Stimulated activated CD4-positive, alpha-beta T cell treated with anti-CD3 and anti-CD28 coated beads, Interleukin-12 subunit alpha, Interleukin-12 subunit beta, amount 100 ng/mL, for 4 hours (primary cell): ENCODE measurements around the gene BICD2.
A peak's percentile ranks its signal among the peaks of the same experiment; 100 is the strongest.
"Not testable (repeated sequence)": the region's sequence is repeated elsewhere in the genome, so short reads cannot be mapped to it uniquely, and the experiment has no call there.

Source experiments
- DNase-seq: peaks from one replicate; pipeline ENCODE4 v3.0.0-alpha.2; 2020

BICD2 gene

GRCh38 chr9:92764381-92764987 lies at the start of gene BICD2:
BICD2 (minus strand) TSS chr9:92764833; CDS start chr9:92764744, 89 bp downstream.
- DNase-seq = no peak

DNA sequence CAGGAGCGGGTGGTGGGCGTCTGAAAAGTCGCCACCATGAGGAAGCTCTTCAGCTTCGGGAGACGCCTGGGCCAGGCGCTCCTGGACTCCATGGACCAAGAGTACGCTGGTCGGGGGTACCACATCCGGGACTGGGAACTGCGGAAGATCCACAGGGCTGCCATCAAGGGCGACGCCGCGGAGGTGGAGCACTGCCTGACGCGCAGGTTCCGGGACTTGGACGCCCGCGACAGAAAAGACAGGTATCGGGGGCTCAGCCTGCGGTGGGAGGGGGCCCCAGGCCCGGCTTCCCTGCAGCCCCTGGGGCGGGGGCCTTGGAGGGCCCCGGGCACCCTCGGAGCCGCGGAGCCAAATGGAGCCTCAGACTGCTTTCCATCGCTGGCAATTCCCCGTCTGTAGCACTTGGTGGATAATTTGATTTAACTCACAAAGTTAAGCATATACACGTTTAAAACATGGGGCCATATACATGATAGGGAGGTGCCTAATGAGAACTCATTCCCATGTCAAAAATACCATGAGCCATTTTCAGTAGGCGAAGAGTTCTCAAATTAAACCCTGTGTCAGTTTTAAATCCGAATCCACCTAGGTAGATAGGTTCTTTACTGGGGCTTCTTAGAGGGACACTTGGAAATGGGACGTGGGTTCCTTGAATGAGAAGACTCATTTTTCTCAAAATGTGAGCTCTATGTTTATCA lies 45.1 kb upstream of the BICD2 start:
- not testable (repeated sequence) for DNase-seq

DNA sequence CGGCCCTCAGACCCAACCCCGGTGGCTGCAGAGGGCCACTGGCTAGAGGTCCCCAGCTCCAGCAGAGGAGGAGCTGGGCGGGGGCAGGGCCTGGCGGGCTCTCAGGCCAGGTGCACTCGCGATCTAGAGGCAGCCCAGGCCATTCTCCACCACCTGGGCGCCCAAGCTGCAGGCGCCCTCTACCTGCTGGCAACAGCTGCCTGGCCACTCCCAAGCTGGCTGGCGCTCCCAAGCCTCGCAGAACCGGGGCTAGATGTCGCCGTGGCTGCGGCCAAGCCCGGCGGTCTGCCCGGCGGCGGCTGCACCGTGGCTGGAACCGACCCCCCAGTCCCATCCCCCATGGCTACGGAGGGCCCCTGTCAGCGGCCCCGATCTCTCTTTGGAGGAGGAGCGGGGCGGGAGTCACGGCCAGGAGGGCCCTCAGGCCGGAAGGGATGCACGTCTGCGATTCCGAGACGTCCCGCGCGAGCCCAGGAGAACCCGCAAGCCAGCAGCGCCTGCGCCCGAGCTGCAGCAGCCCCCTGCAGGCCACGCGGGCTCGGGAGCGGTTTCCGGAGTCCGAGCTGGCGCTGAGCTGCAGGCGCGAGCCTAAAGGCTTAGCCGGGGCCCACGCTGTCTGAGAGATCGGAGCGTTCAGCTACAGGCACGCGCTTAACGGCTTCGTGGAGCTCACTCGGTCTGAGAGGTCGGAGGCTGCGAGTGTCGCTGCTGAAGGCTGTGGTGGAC lies 44.3 kb upstream of the BICD2 start:
- DNase-seq = peak; percentile 38

- peak; percentile 17 for DNase-seq
Measured at GRCh38 chr9:92807757-92808725, 43.4 kb upstream of the BICD2 start.

- DNase-seq = no peak
Measured at GRCh38 chr9:92807031-92807756, 42.6 kb upstream of the BICD2 start.

DNA sequence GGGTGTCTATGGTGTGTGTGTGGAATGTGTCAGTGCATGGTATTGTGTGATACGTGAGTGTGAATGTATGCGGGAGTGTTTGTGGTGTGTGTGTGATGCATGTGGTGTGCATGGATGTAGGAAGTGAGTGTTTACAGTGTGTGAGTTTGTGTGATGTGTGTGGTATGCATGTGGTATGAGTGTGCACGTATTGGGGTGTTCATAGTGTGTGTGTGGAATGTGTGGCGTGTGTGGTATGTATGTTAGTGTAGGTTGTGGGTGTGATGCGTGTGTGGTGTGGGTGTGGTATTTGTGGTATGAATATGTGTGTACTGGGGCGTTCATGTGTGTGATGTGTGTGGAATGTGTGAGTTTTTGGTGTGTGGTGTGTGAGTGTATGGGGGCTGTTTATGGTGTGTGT lies 40.1 kb upstream of the BICD2 start:
- DNase-seq = no peak

- DNase-seq = no peak
Measured at GRCh38 chr9:92798358-92798757, 33.7 kb upstream of the BICD2 start.

DNA sequence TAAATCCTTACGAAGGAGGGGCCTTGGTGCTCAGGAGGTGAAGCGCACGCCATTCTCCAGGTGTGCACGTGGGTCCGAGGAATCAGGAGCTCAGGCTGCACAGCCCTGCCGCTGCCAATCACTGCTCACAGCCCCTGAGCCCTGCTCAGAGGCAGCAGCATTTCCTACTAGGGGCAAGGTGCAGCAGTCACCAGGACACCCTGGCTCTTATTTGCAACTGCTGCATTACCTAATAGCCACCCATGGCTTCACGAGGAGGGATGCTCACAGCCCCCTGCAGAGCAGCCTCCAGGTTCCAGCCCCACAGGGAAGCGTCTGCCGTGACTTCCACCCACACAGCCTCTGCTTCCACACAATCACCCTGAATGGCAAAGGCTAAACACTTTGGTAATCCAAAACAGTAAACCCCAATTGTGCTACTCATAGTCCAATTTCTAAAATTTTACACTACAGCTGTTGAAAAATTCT lies 31.7 kb upstream of the BICD2 start:
- DNase-seq = not testable (repeated sequence)

- DNase-seq = no peak
Measured at GRCh38 chr9:92795598-92796336, 31.1 kb upstream of the BICD2 start.

- no peak for DNase-seq
Measured at GRCh38 chr9:92795000-92795399, 30.4 kb upstream of the BICD2 start.

GRCh38 chr9:92794426-92794825 lies 29.8 kb upstream of the BICD2 start:
- no peak for DNase-seq

DNA sequence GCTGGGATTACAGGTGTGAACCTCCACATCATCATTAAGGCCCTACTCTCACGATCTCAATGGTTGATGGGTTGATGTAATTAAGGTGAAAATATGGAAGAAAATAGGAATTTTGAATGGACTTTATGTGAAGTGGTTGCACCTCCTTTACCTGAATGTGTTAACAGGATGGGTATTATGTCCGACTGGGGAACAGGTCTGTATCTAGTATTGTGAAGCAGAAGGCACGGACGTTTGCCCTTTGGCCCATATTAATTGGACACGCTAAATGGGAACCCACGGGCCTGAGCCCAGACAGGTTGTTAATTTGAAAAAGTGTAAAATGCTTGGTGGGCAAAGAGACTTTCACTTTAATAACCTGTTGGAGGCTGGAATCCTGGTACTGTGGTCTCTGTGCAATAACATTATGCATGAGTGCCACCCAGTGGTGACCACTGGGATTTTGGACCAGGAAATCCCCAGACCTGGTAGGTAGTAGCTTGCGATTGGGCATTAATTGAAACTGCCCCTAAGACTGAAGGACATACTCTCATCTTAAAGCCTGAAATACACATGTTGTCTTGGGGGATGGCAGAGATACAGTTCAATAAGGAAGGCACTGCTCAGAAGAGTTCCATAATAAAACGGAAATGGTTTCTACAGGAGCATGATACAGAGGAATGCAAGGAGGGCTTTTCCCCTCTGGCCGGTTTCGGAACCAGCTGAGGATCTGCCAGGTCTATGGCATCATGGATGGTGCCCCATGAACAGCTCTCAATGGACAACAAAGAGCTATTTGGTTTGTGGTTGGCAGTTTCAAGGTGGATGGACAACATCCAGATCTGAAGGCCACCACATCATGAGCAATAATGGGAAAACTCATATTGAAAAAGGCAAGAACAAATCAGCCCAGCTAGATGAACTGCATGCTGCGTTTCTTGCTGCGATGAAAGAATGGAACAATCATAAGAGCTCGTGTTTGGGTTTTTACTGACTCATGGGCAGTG lies 26.2 kb upstream of the BICD2 start:
- DNase-seq = peak; percentile 68

DNA sequence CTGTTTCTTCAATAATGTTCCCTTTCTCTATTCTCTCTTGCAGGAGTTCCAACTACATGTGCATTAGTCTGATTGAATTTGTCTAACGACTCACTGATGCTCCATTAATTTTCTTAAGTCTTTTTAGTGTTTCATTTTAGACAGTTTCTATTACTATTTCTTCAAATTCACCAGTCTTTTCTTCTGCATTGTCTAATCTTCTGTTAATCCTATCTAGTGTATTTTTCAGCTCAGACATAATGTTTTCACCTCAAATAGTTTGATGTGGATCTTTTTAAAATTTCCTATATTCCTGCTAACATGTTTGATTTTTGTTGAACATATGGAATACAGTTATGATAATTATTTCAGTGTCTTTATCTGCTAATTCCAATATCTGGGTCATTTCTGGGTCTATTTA lies 21.7 kb upstream of the BICD2 start:
- DNase-seq = no peak

GRCh38 chr9:92781899-92782298 lies 17.3 kb upstream of the BICD2 start:
- no peak for DNase-seq

- no peak for DNase-seq
Measured at GRCh38 chr9:92780206-92780605, 15.6 kb upstream of the BICD2 start.

GRCh38 chr9:92775466-92775865 lies 10.8 kb upstream of the BICD2 start:
- DNase-seq = no peak

DNA sequence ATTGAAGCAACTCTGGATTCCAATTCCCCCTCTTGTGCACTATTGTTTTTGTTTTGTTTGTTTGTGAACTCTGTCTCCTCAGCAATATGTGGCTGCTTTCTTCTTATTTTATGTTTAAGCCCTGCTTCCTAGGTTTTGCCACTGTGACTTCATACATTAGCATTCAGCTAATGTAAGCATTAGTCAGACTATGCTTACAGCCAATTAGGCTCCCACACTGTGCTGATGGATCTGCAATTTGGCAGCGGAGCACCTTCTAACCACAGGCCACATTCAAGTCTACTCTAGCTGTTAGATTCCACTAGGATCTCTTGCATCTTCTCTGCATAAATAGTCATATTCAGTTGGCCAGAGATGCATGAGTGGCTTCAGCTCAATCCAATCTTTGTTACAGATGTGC lies 9.6 kb upstream of the BICD2 start:
- no peak for DNase-seq

DNA sequence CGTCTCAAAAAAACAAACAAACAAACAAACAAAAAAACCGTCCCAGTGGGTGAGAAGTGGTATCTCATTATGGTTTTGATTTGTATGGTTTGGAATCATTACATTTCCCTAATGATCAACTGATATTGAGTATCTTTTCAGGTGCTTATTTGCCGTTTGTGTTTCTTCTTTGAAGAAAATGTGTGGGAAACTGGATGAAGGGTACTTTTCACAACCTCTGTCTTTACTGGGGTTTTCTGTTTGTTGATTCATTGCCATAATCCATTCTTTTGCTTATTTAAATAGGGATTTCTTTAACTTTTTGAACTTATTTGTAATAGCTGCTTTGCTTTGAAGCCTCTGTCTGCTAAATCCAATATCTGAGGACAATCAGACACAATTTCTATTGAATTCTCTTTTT lies 9.2 kb upstream of the BICD2 start:
- DNase-seq = no peak

DNA sequence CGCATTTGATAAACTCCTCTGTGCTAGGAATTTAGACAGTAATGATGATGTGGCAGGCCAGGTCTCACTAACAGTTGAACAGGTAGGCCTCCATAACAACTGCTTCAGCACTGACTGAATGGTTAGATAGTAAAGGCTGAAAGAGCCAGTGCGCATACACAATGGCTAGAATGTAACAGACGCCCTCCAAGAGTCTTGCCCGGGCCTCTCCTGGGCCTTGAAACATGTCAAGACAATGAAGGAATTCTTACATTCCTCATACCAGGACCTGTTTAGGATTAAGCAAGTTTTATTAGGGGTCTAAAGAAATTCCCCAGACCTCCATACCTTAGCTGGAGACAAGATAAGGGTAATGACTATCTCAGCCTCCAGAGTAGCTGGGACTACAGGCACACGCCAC lies 6.7 kb upstream of the BICD2 start:
- no peak for DNase-seq

DNA sequence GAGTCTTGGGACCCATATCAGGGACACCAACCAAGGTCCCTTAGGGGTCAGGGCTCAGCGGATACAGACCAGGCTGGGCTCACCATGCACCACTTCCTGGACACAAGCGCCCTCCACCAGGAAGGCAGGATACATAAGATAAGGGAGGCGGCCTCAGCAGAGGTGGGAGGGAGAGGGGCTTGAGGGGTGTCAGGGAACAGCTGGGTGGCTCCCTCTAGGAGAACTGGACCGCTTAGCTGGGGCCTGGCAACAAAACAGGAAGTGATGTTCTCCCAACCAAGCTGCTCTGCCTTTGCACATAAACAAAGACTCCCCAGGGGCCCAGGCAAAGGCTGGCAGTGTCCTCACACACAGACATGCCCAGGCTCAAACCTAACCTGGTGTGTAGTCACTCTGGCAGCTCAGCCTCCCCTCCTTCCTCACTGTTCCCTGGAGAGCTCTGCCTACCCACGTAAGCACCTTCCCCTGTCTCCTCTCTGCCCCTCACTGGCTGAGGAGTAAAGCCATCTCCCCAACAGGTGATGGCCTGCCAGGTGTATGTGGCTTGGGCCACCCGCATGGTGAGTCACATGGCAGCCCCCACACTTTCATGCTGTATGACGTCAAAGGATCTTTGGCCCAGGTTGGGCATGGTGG lies 5.8 kb upstream of the BICD2 start:
- DNase-seq = no peak
